K562 (cell line): ENCODE results near the gene DUS3L. TPM values are rescaled to one million over a fixed set of nuclear protein-coding genes. Genes with fewer than 3 reads are reported as not detected.

Source experiments
- ARID1B ChIP-seq: fragments of 450-650 bp; IDR thresholded peaks from 2 replicates; pipeline ENCODE4 v1.6.1; 2016; ENCODE audit warnings: antibody characterized with exemption, mild to moderate bottlenecking, inconsistent platforms
- ASH1L ChIP-seq: fragments of 450-650 bp; IDR thresholded peaks from 2 replicates; pipeline ENCODE4 v1.6.1; 2018; ENCODE audit warnings: borderline replicate concordance, mild to moderate bottlenecking, low read depth; ENCODE audit not compliant: partially characterized antibody
- BRD4 ChIP-seq: fragments of 200-600 bp; sonication (generic); IDR thresholded peaks from 2 replicates; pipeline ENCODE4 v1.6.1; 2017; ENCODE audit warnings: inconsistent platforms
- BRD9 ChIP-seq: fragments of 450-650 bp; IDR thresholded peaks from 2 replicates; pipeline ENCODE4 v1.6.1; 2018; ENCODE audit warnings: low read depth; ENCODE audit not compliant: partially characterized antibody
- CBX5 ChIP-seq: IDR thresholded peaks from 2 replicates; pipeline ENCODE4 v1.6.1; 2014; ENCODE audit warnings: low read depth, borderline replicate concordance
- ETV1 ChIP-seq: fragments of 450-650 bp; conservative IDR thresholded peaks from 2 replicates; pipeline ENCODE4 v1.6.1; 2016; ENCODE audit warnings: missing genetic modification characterization, control low read depth, low read depth, missing compliant biosample characterization
- GABPA ChIP-seq: fragments of 200-800 bp; sonication (Bioruptor generic); conservative IDR thresholded peaks from 2 replicates; pipeline ENCODE4 v1.6.1; 2016; ENCODE audit warnings: low read depth, missing genetic modification characterization, missing compliant biosample characterization
- HDAC8 ChIP-seq: fragments of 450-650 bp; IDR thresholded peaks from 2 replicates; pipeline ENCODE4 v1.6.1; 2016; ENCODE audit warnings: mild to moderate bottlenecking, missing genetic modification characterization, moderate library complexity, missing compliant biosample characterization
- ILK ChIP-seq: fragments of 450-650 bp; IDR thresholded peaks from 2 replicates; pipeline ENCODE4 v1.6.1; 2016; ENCODE audit warnings: missing genetic modification characterization, low read depth, mild to moderate bottlenecking, missing compliant biosample characterization, moderate library complexity, borderline replicate concordance
- JUN ChIP-seq, 2 experiments: sonication (generic) in 1 of 2; formaldehyde crosslinking in 1 of 2; IDR thresholded peaks; 2 replicates each; pipeline versions ENCODE4 v1.6.1 to v1.8.0; 2012 to 2022; ENCODE audit warnings: borderline replicate concordance in 2 of 2, mild to moderate bottlenecking in 2 of 2, improper control_type of control experiment in 1 of 2, low read depth in 1 of 2, low read length in 1 of 2, missing genetic modification reagents in 1 of 2
- POLR3G ChIP-seq: IDR thresholded peaks from 2 replicates; pipeline ENCODE4 v1.6.1; 2011; ENCODE audit not compliant: insufficient read length, insufficient replicate concordance; ENCODE audit errors: extremely low read depth
- RB1 ChIP-seq: fragments of 450-650 bp; IDR thresholded peaks from 2 replicates; pipeline ENCODE4 v1.6.1; 2017; ENCODE audit warnings: low read depth, mild to moderate bottlenecking
- RBM14 ChIP-seq: fragments of 200-400 bp; formaldehyde crosslinking; IDR thresholded peaks from 2 replicates; pipeline ENCODE4 v1.6.1; 2018; ENCODE audit warnings: low read depth, mild to moderate bottlenecking, low read length, moderate library complexity, borderline replicate concordance; ENCODE audit not compliant: insufficient read depth
- SIX5 ChIP-seq, 2 experiments: IDR thresholded peaks; 2 replicates each; pipeline ENCODE4 v1.6.1; 2011; ENCODE audit warnings: low read length in 2 of 2, borderline replicate concordance in 1 of 2, low read depth in 1 of 2, mild to moderate bottlenecking in 1 of 2, moderate library complexity in 1 of 2; ENCODE audit not compliant: insufficient read depth in 1 of 2
- TAF15 ChIP-seq: fragments of 200-400 bp; formaldehyde crosslinking; IDR thresholded peaks from 2 replicates; pipeline ENCODE4 v1.6.1; 2017; ENCODE audit warnings: mild to moderate bottlenecking, low read depth, low read length, moderate library complexity
- TARDBP ChIP-seq: fragments of 450-650 bp; IDR thresholded peaks from 2 replicates; pipeline ENCODE4 v1.6.1; 2016
- ZNF133 ChIP-seq: fragments of 250-450 bp; sonication (Bioruptor Pico); IDR thresholded peaks from 2 replicates; pipeline ENCODE4 v1.4.0; 2020; ENCODE audit warnings: mild to moderate bottlenecking
- ZNF766 ChIP-seq: fragments of 200-800 bp; sonication (Bioruptor generic); conservative IDR thresholded peaks from 2 replicates; pipeline ENCODE4 v1.6.1; 2016; ENCODE audit warnings: missing genetic modification characterization, missing compliant biosample characterization
- polyA plus RNA-seq, 8 experiments: library from polyadenylated mRNA; depleted of rRNA in 4 of 8; stranded (reverse) in 5 of 8; unstranded in 3 of 8; fragments of >200 nt; fragmentation: Nextera tagmentation in 2 of 8; fragmentation: Illumina TruSeq in 1 of 8; extraction: Ambion mirVana in 2 of 8; extraction: Trizol in 1 of 8; gene quantifications; 2 replicates each; pipeline versions ENCODE4 v1.2.1 to v1.2.3, GENCODE V29; 2011 to 2014; ENCODE audit warnings: inconsistent platforms in 1 of 8, missing spikeins in 1 of 8
- total RNA-seq, 7 experiments: library from RNA; depleted of rRNA in 6 of 7; stranded (reverse); fragments of >200 nt in 6 of 7; fragmentation: Illumina TruSeq in 2 of 7; extraction: Trizol in 2 of 7; gene quantifications; 2 replicates each; pipeline versions ENCODE4 v1.2.1 to v1.2.3, GENCODE V29; 2011 to 2021; ENCODE audit warnings: low replicate concordance in 1 of 7
- TF ChIP-seq, protein P1 (sequence below): IDR thresholded peaks from 2 replicates; pipeline ENCODE4 v1.6.1; 2016; ENCODE audit warnings: missing genetic modification characterization, missing compliant biosample characterization
- TF ChIP-seq, protein P2 (sequence below): sonication (generic); formaldehyde crosslinking; IDR thresholded peaks from 2 replicates; pipeline ENCODE4 v1.8.1; 2023; ENCODE audit warnings: mild to moderate bottlenecking, missing genetic modification reagents
- TF ChIP-seq, protein P3 (sequence below): fragments of 450-650 bp; formaldehyde crosslinking; IDR thresholded peaks from 2 replicates; pipeline ENCODE4 v1.4.0; 2020; ENCODE audit warnings: mild to moderate bottlenecking

DUS3L gene
- total and polyA plus RNA-seq, 9 of the 15 experiments (the other 6 are each of a cell fraction or from before 2014, with no cell fraction given): 1.7 to 102 (median 77.5) TPM

DNA sequence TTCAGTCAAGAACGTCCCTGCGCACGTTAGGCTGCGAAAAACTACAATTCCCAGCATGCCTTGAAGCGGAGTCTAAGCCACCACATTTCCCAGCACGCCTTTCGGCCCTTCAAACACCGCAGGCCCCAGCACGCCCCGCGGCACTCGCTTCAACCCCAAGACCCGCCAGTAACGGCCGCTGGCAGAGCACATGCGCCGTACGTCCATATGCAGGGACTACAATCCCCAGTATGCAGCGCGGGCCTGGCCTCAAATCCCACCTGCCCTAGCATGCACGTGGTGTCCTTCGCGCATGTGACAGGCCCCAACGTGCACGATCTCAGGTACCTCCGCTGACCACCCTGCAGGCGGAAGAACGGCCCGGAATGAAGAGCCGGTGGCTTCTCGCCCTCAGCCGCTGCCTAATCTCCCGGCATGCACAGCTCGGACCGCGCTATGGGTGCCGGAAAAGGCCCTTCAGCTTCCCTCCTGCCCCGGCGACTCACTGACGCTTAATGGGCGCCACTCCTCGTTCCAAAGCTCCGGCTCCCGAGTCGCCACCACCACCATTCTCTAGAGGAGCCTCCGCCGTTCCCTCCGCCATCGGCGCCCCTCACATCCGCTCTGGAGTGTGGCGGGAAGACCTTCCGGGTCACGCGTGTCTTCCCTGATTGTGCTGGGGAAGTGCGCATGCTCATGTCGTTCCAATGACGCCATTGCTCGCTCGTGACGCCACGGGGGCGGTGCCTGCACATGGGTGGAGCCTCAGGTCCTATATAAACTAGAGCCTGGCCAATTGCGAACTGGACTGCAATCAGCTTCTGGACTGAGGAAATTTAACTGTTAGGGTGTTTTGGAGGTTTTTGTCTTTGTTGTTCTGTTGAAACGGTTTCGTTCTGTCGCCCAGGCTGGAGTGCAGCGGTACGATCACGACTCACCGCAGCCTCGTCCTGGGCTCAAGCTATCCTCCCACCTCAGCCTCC, at the start of gene DUS3L (continued):
- TF ChIP-seq, protein P1, sequence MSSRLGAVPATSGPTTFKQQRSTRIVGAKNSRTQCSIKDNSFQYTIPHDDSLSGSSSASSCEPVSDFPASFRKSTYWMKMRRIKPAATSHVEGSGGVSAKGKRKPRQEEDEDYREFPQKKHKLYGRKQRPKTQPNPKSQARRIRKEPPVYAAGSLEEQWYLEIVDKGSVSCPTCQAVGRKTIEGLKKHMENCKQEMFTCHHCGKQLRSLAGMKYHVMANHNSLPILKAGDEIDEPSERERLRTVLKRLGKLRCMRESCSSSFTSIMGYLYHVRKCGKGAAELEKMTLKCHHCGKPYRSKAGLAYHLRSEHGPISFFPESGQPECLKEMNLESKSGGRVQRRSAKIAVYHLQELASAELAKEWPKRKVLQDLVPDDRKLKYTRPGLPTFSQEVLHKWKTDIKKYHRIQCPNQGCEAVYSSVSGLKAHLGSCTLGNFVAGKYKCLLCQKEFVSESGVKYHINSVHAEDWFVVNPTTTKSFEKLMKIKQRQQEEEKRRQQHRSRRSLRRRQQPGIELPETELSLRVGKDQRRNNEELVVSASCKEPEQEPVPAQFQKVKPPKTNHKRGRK (tag): no peak
- TF ChIP-seq SIX5 (IDR thresholded peaks at IDR 0.05; ENCODE audit: borderline replicate concordance in 1 of 2, insufficient read depth in 1 of 2, low read depth in 1 of 2, low read length in 2 of 2): peak; percentile 63 to 92; a peak in 3 of 4 replicates
- TF ChIP-seq ZNF766 (CRISPR knock-in tag): peak; percentile 82
- no peak for TF ChIP-seq BRD9
- TF ChIP-seq, protein P2, sequence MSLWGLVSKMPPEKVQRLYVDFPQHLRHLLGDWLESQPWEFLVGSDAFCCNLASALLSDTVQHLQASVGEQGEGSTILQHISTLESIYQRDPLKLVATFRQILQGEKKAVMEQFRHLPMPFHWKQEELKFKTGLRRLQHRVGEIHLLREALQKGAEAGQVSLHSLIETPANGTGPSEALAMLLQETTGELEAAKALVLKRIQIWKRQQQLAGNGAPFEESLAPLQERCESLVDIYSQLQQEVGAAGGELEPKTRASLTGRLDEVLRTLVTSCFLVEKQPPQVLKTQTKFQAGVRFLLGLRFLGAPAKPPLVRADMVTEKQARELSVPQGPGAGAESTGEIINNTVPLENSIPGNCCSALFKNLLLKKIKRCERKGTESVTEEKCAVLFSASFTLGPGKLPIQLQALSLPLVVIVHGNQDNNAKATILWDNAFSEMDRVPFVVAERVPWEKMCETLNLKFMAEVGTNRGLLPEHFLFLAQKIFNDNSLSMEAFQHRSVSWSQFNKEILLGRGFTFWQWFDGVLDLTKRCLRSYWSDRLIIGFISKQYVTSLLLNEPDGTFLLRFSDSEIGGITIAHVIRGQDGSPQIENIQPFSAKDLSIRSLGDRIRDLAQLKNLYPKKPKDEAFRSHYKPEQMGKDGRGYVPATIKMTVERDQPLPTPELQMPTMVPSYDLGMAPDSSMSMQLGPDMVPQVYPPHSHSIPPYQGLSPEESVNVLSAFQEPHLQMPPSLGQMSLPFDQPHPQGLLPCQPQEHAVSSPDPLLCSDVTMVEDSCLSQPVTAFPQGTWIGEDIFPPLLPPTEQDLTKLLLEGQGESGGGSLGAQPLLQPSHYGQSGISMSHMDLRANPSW (CRISPR knock-in tag): peak; percentile 95; the same call in 1 of the 2 replicates
- TF ChIP-seq TAF15: no peak
- TF ChIP-seq ASH1L: no peak
- TF ChIP-seq ARID1B: no peak; the same call in 1 of the 2 replicates
- peak; percentile 84; the same call in 1 of the 2 replicates for TF ChIP-seq TARDBP
- peak; percentile 84 for TF ChIP-seq ETV1 (tag)
- TF ChIP-seq, protein P3, sequence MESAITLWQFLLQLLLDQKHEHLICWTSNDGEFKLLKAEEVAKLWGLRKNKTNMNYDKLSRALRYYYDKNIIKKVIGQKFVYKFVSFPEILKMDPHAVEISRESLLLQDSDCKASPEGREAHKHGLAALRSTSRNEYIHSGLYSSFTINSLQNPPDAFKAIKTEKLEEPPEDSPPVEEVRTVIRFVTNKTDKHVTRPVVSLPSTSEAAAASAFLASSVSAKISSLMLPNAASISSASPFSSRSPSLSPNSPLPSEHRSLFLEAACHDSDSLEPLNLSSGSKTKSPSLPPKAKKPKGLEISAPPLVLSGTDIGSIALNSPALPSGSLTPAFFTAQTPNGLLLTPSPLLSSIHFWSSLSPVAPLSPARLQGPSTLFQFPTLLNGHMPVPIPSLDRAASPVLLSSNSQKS (CRISPR knock-in tag): no peak
- no peak for TF ChIP-seq RBM14
- 0 out of 2 replicates have a peak, but pooled peaks have one; percentile 34 for TF ChIP-seq ZNF133 (CRISPR knock-in tag)
- TF ChIP-seq ILK (tag): no peak
- TF ChIP-seq POLR3G: no peak
- TF ChIP-seq HDAC8 (tag): peak; percentile 93
- TF ChIP-seq GABPA (tag): peak; percentile 100
- peak; percentile 58; the same call in 1 of the 2 replicates for TF ChIP-seq JUN (IDR thresholded peaks at IDR 0.05; ENCODE audit: borderline replicate concordance, low read depth, low read length)
- peak; percentile 45; the same call in 1 of the 2 replicates for TF ChIP-seq JUN (CRISPR knock-in tag; IDR thresholded peaks at IDR 0.05; ENCODE audit: borderline replicate concordance)
- no peak; the same call in none of the 2 replicates for TF ChIP-seq RB1
- peak; percentile 90 for TF ChIP-seq BRD4
- no peak for TF ChIP-seq CBX5
